Posterior vena cava (tissue), 2 donors: ENCODE results near the gene CFAP46. TPM values are rescaled to one million over a fixed set of nuclear protein-coding genes. Genes with fewer than 3 reads are reported as not detected.

Experiments
- DNase-seq: peaks from one replicate; pipeline ENCODE4 v3.0.0-alpha.2; 2020; ENCODE audit warnings: low spot score
- intact Hi-C, 2 donors: fragments of 100-400 bp; cut with DNase I; formaldehyde crosslinking; loops; one replicate each; pipeline versions ENCODE4 v1.14.1 to v1.14.2; 2022 to 2023
- total RNA-seq, 2 donors: library from RNA; stranded (reverse); fragmentation: NEBNext Ultra II Directional; extraction: Animal tissue kit (Norgen Biotek cat#: 25700); gene quantifications; one replicate each; pipeline ENCODE4 v1.2.1, GENCODE V29; 2021
- donor health status: DM: yes; HTN: yes; CAD: no.
- donor health status: DM: yes; HTN: yes; CAD: no.

CFAP46 gene
- total RNA-seq, 2 donors from 2014 or later, result 0.14 to 0.81 TPM

GRCh38 chr10:132861884-132862461 lies 80.4 kb downstream of the CFAP46 start:
- intact Hi-C loops, result no loop called here
- peak; percentile 71 for DNase-seq

- DNase-seq, result peak; percentile 73
- intact Hi-C loops, result no loop called here
Observed at GRCh38 chr10:132861116-132861691, 81.2 kb downstream of the CFAP46 start.

GRCh38 chr10:132860532-132860931 lies 81.8 kb downstream of the CFAP46 start:
- intact Hi-C loops, result no loop called here
- peak; percentile 68 for DNase-seq

GRCh38 chr10:132859084-132859855 lies 83.1 kb downstream of the CFAP46 start:
- intact Hi-C loops, result no loop called here
- peak; percentile 56 for DNase-seq

- intact Hi-C loops, result no loop called here
- DNase-seq, result peak; percentile 69
Observed at GRCh38 chr10:132858121-132859081, 84.0 kb downstream of the CFAP46 start.

- intact Hi-C loops, result no loop called here
Observed at GRCh38 chr10:132856869-132857524, 85.4 kb downstream of the CFAP46 start.

GRCh38 chr10:132855889-132856288 lies 86.5 kb downstream of the CFAP46 start:
- intact Hi-C loops, result no loop called here
- peak; percentile 69 for DNase-seq

More at GRCh38 chr10:132856869-132857524, 85.4 kb downstream of the CFAP46 start:
- no peak for DNase-seq

- no peak for DNase-seq
- intact Hi-C loops, result no loop called here
Observed at GRCh38 chr10:132851451-132851850, 90.9 kb downstream of the CFAP46 start.

- peak; percentile 78 for DNase-seq
- intact Hi-C loops, result no loop called here
Observed at GRCh38 chr10:132850896-132851295, 91.5 kb downstream of the CFAP46 start.

GRCh38 chr10:132850246-132850645 lies 92.1 kb downstream of the CFAP46 start:
- DNase-seq, result peak; percentile 73
- intact Hi-C loops, result no loop called here

GRCh38 chr10:132849546-132850031 lies 92.8 kb downstream of the CFAP46 start:
- intact Hi-C loops, result no loop called here
- DNase-seq, result peak; percentile 67

- intact Hi-C loops, result no loop called here
- DNase-seq, result no peak
Observed at GRCh38 chr10:132848951-132849545, 93.3 kb downstream of the CFAP46 start.

- intact Hi-C loops, result no loop called here
- DNase-seq, result no peak
Observed at GRCh38 chr10:132848291-132848701, 94.1 kb downstream of the CFAP46 start.

GRCh38 chr10:132847856-132848255 lies 94.5 kb downstream of the CFAP46 start:
- no peak for DNase-seq
- intact Hi-C loops, result no loop called here

- DNase-seq, result peak; percentile 64
- intact Hi-C loops, result no loop called here
Observed at GRCh38 chr10:132847416-132847777, 95.0 kb downstream of the CFAP46 start.

- peak; percentile 74 for DNase-seq
- intact Hi-C loops, result no loop called here
Observed at GRCh38 chr10:132846631-132847415, 95.5 kb downstream of the CFAP46 start.

- intact Hi-C loops, result no loop called here
- peak; percentile 68 for DNase-seq
Observed at GRCh38 chr10:132845780-132846595, 96.4 kb downstream of the CFAP46 start.
